Gastroesophageal sphincter (tissue), 4 donors: ENCODE measurements around the gene KIAA0825. TPM values are rescaled to one million over a fixed set of nuclear protein-coding genes. Genes with fewer than 3 reads are reported as not detected.

Experiments used
- ATAC-seq: fragments of 150-250 bp; one replicate; pipeline ENCODE4 v1.9.1; 2016; ENCODE audit warnings: mild to moderate bottlenecking, moderate library complexity
- H3K27ac ChIP-seq, 4 donors: fragments of 200-600 bp; sonication (generic) in 3 of 4; 1 replicate in 3 of 4; 2 replicates in 1 of 4; pipeline ENCODE4 v1.5.1; 2016 to 2019
- H3K27me3 ChIP-seq: fragments of 200-600 bp; sonication (generic); one replicate; pipeline ENCODE4 v1.5.1; 2019
- H3K36me3 ChIP-seq, 2 donors: fragments of 200-600 bp; sonication (generic); one replicate each; pipeline ENCODE4 v1.5.1; 2019; ENCODE audit warnings: control low read depth in 1 of 2
- H3K4me1 ChIP-seq, 3 donors: fragments of 200-600 bp; sonication (generic); 1 replicate in 2 of 3; 2 replicates in 1 of 3; pipeline ENCODE4 v1.5.1; 2016 to 2019; ENCODE audit warnings: control low read depth in 2 of 3
- H3K4me3 ChIP-seq, 2 donors: fragments of 200-600 bp; sonication (generic); one replicate each; pipeline ENCODE4 v1.5.1; 2019; ENCODE audit warnings: mild to moderate bottlenecking in 1 of 2, moderate library complexity in 1 of 2
- H3K9me3 ChIP-seq, 3 donors: fragments of 200-600 bp; sonication (generic); one replicate each; pipeline ENCODE4 v1.5.1; 2017 to 2019; ENCODE audit warnings: control low read depth in 2 of 3
- EP300 ChIP-seq: sonication (generic); formaldehyde crosslinking; IDR thresholded peaks from one replicate; pipeline ENCODE4 v1.6.1; 2017; ENCODE audit warnings: antibody characterized with exemption, mild to moderate bottlenecking
- POLR2A ChIP-seq, 2 donors: fragments of 450-650 bp; IDR thresholded peaks; one replicate each; pipeline ENCODE4 v1.6.1; 2017; ENCODE audit warnings: antibody characterized with exemption in 2 of 2, mild to moderate bottlenecking in 2 of 2, moderate library complexity in 1 of 2
- POLR2AphosphoS5 ChIP-seq: sonication (generic); formaldehyde crosslinking; IDR thresholded peaks from one replicate; pipeline ENCODE4 v1.6.1; 2017; ENCODE audit warnings: antibody characterized with exemption
- WGBS, 2 donors: methylation state at CpG; one replicate each; pipeline ENCODE4 v1.1.5; 2018; ENCODE audit warnings: low coverage in 1 of 2; 5-methylcytosine and 5-hydroxymethylcytosine counted together
- total RNA-seq, 4 donors: library from RNA; depleted of rRNA; stranded (reverse); fragments of >200 nt; gene quantifications; one replicate each; pipeline ENCODE4 v1.1.0, GENCODE V29; 2016
- TF ChIP-seq, protein P1 (sequence below), 4 experiments: fragments of 200-600 bp in 2 of 4; fragments of 450-650 bp in 2 of 4; sonication (generic) in 1 of 4; IDR thresholded peaks; one replicate each; pipeline ENCODE4 v1.5.1; 2017 to 2019; ENCODE audit warnings: antibody characterized with exemption in 4 of 4, mild to moderate bottlenecking in 2 of 4, moderate library complexity in 2 of 4

Gene KIAA0825
- total RNA-seq, 4 donors from 2014 or later: 3.0 to 7.9 (median 4.8) TPM

DNA sequence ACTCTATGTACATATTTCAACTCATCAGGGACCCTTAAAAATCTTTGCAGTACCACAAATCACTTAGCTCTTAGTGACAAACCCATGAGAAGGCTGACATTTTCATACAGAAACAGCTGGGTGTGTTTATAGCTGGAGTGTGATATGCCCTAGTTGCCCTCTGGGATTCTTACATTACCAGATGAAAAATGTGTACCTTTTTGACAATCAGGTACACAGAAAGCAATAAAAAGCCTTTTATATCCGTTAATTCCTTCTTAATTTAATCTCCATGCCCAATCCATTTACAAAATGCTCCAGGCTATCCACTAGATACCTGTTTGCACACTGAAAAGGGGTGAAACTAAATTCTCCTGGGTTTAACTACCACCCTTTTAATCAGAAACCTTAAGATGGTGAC is 222.9 kb downstream of the KIAA0825 start:
- no peak for ATAC-seq
- Histone ChIP-seq H3K36me3 (no peaks in the 10 kb centered on the region), H3K9me3 (no peaks in the 10 kb centered on the region), H3K27ac (no peak overlapping the region), H3K4me1 (no peaks in the 10 kb centered on the region), H3K27me3 (no peaks in the 10 kb centered on the region), H3K4me3 (no peak overlapping the region)
- TF ChIP-seq POLR2AphosphoS5: no peak
- TF ChIP-seq POLR2A (IDR thresholded peaks at IDR 0.05): no peak
- TF ChIP-seq, protein P1, sequence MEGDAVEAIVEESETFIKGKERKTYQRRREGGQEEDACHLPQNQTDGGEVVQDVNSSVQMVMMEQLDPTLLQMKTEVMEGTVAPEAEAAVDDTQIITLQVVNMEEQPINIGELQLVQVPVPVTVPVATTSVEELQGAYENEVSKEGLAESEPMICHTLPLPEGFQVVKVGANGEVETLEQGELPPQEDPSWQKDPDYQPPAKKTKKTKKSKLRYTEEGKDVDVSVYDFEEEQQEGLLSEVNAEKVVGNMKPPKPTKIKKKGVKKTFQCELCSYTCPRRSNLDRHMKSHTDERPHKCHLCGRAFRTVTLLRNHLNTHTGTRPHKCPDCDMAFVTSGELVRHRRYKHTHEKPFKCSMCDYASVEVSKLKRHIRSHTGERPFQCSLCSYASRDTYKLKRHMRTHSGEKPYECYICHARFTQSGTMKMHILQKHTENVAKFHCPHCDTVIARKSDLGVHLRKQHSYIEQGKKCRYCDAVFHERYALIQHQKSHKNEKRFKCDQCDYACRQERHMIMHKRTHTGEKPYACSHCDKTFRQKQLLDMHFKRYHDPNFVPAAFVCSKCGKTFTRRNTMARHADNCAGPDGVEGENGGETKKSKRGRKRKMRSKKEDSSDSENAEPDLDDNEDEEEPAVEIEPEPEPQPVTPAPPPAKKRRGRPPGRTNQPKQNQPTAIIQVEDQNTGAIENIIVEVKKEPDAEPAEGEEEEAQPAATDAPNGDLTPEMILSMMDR (IDR thresholded peaks at IDR 0.05): no peak
- no peak for TF ChIP-seq EP300
- WGBS, 2 donors: 75 to 100% methylated on average over 1 of the region's 1 CpG

DNA sequence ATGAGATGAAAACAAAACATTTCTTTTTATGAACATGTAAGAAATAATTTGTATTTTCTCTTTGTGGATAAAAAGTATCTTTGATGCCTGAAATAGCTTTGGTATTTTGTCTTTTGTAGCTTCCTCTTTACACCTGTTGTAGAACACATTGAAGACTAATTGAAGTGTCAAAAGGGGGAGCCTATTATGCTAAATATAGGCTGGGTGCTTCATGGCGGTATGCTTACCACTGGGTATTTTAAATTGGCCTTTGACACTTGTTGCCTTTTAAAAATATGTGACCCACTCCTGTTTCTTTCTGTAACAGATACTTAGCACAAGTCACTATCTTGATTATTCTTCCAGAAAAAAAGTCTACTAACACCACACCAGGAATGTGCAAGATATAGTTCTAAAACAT is 226.4 kb downstream of the KIAA0825 start:
- TF ChIP-seq, protein P1 (IDR thresholded peaks at IDR 0.05): no peak
- TF ChIP-seq EP300 (no peak), POLR2AphosphoS5 (no peak)
- no peak for ATAC-seq
- no peaks in the 10 kb centered on the region for H3K36me3 ChIP-seq
- WGBS, 2 donors: 79 to 82% methylated on average over 1 of the region's 1 CpG
- no peaks in the 10 kb centered on the region for H3K27me3 ChIP-seq
- H3K4me3 ChIP-seq: no peak overlapping the region
- H3K9me3 ChIP-seq: no peaks in the 10 kb centered on the region
- H3K27ac ChIP-seq: no peak overlapping the region
- H3K4me1 ChIP-seq: no peaks in the 10 kb centered on the region

DNA sequence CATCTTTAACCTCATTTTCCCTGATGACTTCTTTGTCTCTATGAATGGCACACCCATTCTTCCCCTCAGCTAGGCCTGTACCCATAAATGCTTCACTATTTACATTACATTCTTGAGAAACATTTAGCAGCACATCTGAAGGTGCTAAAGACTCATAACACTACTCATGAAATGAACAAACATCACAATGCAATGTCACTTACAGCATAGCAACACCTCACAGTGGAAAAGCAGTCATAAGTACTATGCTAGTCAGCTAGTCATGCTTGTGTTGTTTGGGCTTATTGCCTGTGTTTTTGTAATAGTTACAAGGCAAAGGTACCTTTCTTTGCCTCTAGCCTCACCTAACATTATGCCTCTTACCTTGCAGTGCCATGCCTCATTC is 228.9 kb downstream of the KIAA0825 start:
- no peak for TF ChIP-seq EP300
- TF ChIP-seq, protein P1 (IDR thresholded peaks at IDR 0.05): no peak
- TF ChIP-seq POLR2A (IDR thresholded peaks at IDR 0.05): no peak
- no peak for TF ChIP-seq POLR2AphosphoS5
- no peak for ATAC-seq
- no peaks in the 10 kb centered on the region for H3K9me3 ChIP-seq

DNA sequence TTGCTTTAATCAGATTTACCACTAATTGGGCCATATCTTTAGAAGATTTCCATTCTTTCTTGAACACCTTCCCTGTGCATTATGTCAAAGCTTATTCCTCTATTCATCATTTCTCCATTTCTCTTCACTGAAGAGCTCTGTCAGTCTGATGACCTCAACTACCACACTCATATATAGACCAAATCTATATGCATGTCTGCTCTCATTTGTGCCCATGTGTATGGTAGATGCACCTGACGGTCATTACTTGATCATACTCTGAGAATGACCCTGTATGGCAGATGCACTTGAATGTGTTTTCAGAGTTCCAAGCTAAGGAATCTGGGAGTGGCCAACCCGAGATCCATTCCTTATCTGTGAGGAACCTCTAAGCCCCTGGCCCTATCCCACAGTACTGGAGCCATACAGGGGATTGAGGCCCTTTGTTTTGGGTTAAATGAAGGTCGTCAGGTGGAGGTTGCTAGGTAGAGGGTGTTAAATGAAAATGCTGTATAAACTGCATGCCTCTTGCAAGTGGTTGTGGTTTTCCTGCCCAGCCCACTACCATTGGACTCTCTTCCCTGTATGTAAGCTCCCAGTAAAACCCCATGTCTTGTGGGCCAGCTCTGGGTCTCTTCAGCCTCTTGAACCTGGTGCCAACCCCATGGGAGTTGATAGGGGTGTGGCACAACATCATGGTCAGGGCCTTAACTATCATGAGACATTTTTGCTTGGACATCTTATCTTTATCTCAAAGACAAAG is 229.5 kb downstream of the KIAA0825 start:
- no peak for ATAC-seq
- H3K9me3 ChIP-seq: no peaks in the 10 kb centered on the region
- no peaks in the 10 kb centered on the region for H3K36me3 ChIP-seq
- no peaks in the 10 kb centered on the region for H3K4me1 ChIP-seq
- H3K4me3 ChIP-seq: no peak overlapping the region
- no peak overlapping the region for H3K27ac ChIP-seq
- WGBS, 2 donors: 93 to 100% methylated on average over 2 to 3 of the region's 3 CpGs
- TF ChIP-seq POLR2A (IDR thresholded peaks at IDR 0.05) (no peak), EP300 (no peak), POLR2AphosphoS5 (no peak)
- TF ChIP-seq, protein P1 (IDR thresholded peaks at IDR 0.05): no peak
- no peaks in the 10 kb centered on the region for H3K27me3 ChIP-seq

More for the DNA sequence above, 228.9 kb downstream of the KIAA0825 start:
- Histone ChIP-seq H3K36me3 (no peaks in the 10 kb centered on the region), H3K27me3 (no peaks in the 10 kb centered on the region), H3K4me3 (no peak overlapping the region), H3K27ac (no peak overlapping the region), H3K4me1 (no peaks in the 10 kb centered on the region)

DNA sequence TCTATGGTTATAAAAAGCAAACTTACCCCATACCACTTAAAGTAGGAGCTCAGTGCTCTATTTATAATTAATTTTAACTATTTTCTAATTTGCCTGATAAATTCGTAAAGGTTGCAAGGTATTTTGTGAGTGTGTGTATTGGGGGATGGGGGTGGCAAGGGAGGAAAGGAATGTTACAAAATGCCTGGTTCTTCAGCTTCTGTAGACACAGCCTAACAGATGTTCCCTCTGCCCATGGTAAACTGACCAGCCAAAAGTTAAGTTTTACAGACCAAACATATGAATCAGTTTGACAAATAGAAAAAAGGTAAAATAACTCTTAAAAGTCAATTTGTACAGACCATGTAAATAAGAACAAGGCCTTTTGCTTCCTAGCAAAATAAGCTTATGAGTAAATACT is 232.6 kb downstream of the KIAA0825 start:
- Histone ChIP-seq H3K9me3 (no peaks in the 10 kb centered on the region), H3K4me1 (no peaks in the 10 kb centered on the region), H3K27ac (no peak overlapping the region), H3K36me3 (no peaks in the 10 kb centered on the region), H3K4me3 (no peak overlapping the region), H3K27me3 (no peaks in the 10 kb centered on the region)
- WGBS, 2 donors: 33 to 73% methylated on average over 1 of the region's 1 CpG
- ATAC-seq: no peak
- TF ChIP-seq POLR2A (IDR thresholded peaks at IDR 0.05): no peak
